Glutamatergic neuron (in vitro differentiated cells): Measurements from ENCODE around the gene SPTB. TPM values are rescaled to one million over a fixed set of nuclear protein-coding genes. Genes with fewer than 3 reads are reported as not detected.

Experiments
- DNase-seq: peaks from one replicate; pipeline ENCODE4 v3.0.0; 2022
- H3K27ac Mint-ChIP-seq: one replicate; pipeline ENCODE4 v1.8.0; 2020; ENCODE audit warnings: mild to moderate bottlenecking, mixed read lengths, inconsistent platforms; ENCODE audit not compliant: unreplicated experiment
- H3K27me3 Mint-ChIP-seq: one replicate; pipeline ENCODE4 v1.8.0; 2020; ENCODE audit warnings: mild to moderate bottlenecking, moderate library complexity, mixed read lengths, inconsistent platforms; ENCODE audit not compliant: unreplicated experiment
- H3K36me3 Mint-ChIP-seq: one replicate; pipeline ENCODE4 v1.8.0; 2020; ENCODE audit warnings: mild to moderate bottlenecking, mixed read lengths, inconsistent platforms; ENCODE audit not compliant: unreplicated experiment
- H3K4me1 Mint-ChIP-seq: one replicate; pipeline ENCODE4 v1.8.0; 2020; ENCODE audit warnings: mild to moderate bottlenecking, low read depth, mixed read lengths, inconsistent platforms; ENCODE audit not compliant: unreplicated experiment
- H3K4me3 Mint-ChIP-seq: one replicate; pipeline ENCODE4 v1.8.0; 2020; ENCODE audit warnings: mild to moderate bottlenecking, mixed read lengths, inconsistent platforms; ENCODE audit not compliant: unreplicated experiment
- H3K9me3 Mint-ChIP-seq: one replicate; pipeline ENCODE4 v1.8.0; 2020; ENCODE audit warnings: mild to moderate bottlenecking, moderate library complexity, mixed read lengths, inconsistent platforms; ENCODE audit not compliant: unreplicated experiment
- CTCF ChIP-seq: fragments of 200-600 bp; sonication (generic); IDR thresholded peaks from one replicate; pipeline ENCODE4 v1.5.0; 2021; ENCODE audit not compliant: partially characterized antibody, unreplicated experiment
- total RNA-seq: library from RNA; stranded (reverse); fragmentation: NEBNext Ultra II Directional; extraction: Animal tissue kit (Norgen Biotek cat#: 25700); gene quantifications from one replicate; pipeline ENCODE4 v1.2.1, GENCODE V29; 2021; ENCODE audit not compliant: unreplicated experiment

Gene SPTB
- total RNA-seq, 1 donor from 2014 or later: 1.9 TPM

GRCh38 chr14:64826333-64826732 lies 53.4 kb downstream of the SPTB start:
- H3K4me3 Mint-ChIP-seq: no peak overlapping the region
- no peaks in the 10 kb centered on the region for H3K36me3 Mint-ChIP-seq
- no peak for TF ChIP-seq CTCF
- H3K4me1 Mint-ChIP-seq: peaks cover 14% of the 10 kb centered on the region
- H3K27me3 Mint-ChIP-seq: peaks cover 10% of the 10 kb centered on the region
- H3K27ac Mint-ChIP-seq: no peak overlapping the region
- H3K9me3 Mint-ChIP-seq: peaks cover 11% of the 10 kb centered on the region
- DNase-seq: no peak

DNA sequence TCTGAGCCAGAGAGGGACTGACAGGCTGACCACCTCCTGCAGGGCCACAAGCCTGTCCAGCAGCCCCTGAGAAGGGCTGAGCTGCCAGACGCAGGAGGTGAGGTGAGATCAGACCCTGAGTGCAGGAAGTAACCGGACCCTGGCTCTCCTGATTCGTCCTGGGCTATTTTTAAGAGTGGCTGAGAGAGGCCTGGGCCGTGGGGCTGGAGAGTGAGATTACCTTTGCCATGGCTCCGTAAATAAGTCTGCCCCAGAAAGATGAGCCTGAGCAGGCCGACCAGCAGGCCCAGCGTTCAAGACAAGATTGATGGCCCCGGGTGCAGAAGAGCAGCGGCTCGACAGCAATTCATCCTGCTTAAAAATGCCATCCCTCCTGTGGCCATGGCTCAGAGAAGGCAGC lies 54.2 kb downstream of the SPTB start:
- no peak overlapping the region for H3K27ac Mint-ChIP-seq
- H3K36me3 Mint-ChIP-seq: no peaks in the 10 kb centered on the region
- DNase-seq: no peak
- peaks cover 10% of the 10 kb centered on the region for H3K27me3 Mint-ChIP-seq
- peaks cover 11% of the 10 kb centered on the region for H3K9me3 Mint-ChIP-seq
- H3K4me3 Mint-ChIP-seq: no peak overlapping the region
- peaks cover 14% of the 10 kb centered on the region for H3K4me1 Mint-ChIP-seq
- no peak for TF ChIP-seq CTCF

DNA sequence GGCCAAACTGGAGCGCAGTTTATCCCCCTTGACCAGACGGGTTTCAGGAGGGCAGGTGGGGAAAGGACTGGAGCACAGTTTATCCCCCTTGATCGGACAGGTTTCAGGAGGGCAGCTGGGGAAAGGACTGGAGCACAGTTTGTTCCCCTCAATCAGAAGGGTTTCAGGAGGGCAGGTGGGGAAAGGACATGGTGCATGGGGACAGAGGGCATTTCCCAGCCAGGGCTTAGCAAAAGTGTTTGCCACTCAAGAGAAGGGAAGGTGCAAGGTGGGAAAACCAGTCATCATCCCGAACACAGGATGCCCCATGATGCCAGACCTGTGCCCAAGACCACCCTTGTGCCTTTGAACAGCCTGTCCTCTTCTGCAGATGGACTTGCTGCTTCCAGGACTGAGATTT lies 54.7 kb downstream of the SPTB start:
- no peaks in the 10 kb centered on the region for H3K36me3 Mint-ChIP-seq
- TF ChIP-seq CTCF: no peak
- no peak for DNase-seq
- no peak overlapping the region for H3K4me3 Mint-ChIP-seq
- H3K27me3 Mint-ChIP-seq: peaks cover 10% of the 10 kb centered on the region
- peaks cover 11% of the 10 kb centered on the region for H3K9me3 Mint-ChIP-seq
- peaks cover 14% of the 10 kb centered on the region for H3K4me1 Mint-ChIP-seq
- no peak overlapping the region for H3K27ac Mint-ChIP-seq

GRCh38 chr14:64824471-64824870 lies 55.2 kb downstream of the SPTB start:
- H3K27ac Mint-ChIP-seq: no peak overlapping the region
- H3K27me3 Mint-ChIP-seq: peaks cover 10% of the 10 kb centered on the region
- DNase-seq: no peak
- H3K4me3 Mint-ChIP-seq: no peak overlapping the region
- peaks cover 11% of the 10 kb centered on the region for H3K9me3 Mint-ChIP-seq
- H3K36me3 Mint-ChIP-seq: no peaks in the 10 kb centered on the region
- TF ChIP-seq CTCF: no peak
- H3K4me1 Mint-ChIP-seq: peaks cover 14% of the 10 kb centered on the region

DNA sequence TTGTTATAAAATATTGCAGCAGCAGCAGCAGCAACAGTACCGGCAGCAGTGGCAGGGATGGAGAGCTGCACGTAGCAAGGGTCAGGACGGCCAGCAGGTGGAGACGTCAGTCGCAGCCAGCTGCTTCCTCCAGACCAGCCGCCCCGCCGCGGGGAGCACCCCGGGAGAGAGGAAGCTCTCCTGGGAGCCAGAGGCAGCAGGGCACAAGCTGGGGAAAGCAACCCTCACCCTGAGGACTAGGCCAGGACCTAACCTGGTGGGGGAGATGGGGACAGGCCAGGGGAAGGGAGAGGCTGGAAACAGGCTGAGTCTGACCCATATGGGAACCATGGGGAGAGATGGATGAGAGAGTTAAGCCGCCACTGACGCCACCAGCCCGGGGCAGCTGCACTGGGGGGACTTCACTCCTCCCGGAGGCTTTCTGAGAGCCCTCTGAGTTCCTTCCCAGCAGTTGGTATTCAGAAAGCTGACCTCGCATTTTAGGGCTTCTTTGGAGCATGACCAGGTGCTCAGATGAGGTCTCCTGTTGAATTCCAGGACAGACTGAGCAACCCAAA lies 56.3 kb downstream of the SPTB start:
- Mint-ChIP-seq H3K9me3 (peaks cover 12% of the 10 kb centered on the region), H3K4me3 (peak overlapping the region; percentile 70), H3K27me3 (peaks cover 10% of the 10 kb centered on the region), H3K27ac (peak overlapping the region; percentile 79), H3K4me1 (peaks cover 14% of the 10 kb centered on the region), H3K36me3 (peaks cover 5% of the 10 kb centered on the region)
- DNase-seq: peak; percentile 84
- peak; percentile 71 for TF ChIP-seq CTCF
